ENCODE measurements around the gene PDRG1.

PDRG1 gene

DNA sequence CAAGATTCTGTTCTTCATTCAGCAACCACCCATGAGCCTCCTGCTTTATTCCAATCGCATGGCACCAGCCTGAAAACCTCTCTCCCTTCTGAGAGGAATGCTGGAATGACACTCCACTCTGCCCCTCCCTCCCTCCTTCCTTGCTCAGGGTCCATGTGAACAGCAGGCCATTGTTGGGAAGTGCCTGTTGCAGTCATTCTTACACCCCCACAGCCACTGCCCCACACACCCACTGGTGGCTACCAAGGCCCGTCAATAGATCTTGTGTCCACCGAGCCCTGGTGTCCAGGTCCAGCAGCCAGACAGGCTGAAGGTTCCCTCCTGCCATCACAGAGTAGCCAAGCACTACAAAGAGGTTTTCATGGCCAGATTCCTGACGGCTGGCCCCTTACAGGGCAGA lies 6.5 kb downstream of the PDRG1 start:
- no peak for TF ChIP-seq CTCF (IDR thresholded peaks at IDR 0.05; ENCODE audit: low read depth, low read length, missing control alignments)
- no peak overlapping the region for H3K4me3 ChIP-seq (replicated peaks; ENCODE audit: low read depth, low read length)
- no peak for DNase-seq (ENCODE audit: extremely low read depth, low read depth)

DNA sequence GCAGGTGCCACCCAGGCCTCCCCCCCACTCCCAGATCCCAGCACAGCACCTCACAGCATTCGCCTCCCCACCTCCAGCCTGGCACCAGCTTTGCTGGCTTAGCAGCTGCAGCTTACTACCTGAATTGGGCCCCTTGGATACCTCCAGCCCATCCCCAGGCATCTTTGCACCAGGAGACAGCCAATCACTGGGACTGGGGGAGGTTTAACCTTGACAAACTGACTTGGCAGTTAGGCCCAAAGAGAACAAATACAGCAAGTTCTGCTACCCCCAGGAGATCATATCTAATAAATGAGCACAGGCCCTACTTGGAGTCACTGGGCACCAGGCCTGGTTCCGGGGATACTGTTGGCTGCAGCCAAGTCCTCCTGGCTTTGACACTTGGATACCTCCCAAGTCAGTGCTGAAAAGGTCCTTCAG lies 8.8 kb downstream of the PDRG1 start:
- no peak for DNase-seq (ENCODE audit: extremely low read depth, low read depth)
- TF ChIP-seq CTCF (IDR thresholded peaks at IDR 0.05; ENCODE audit: low read depth, low read length, missing control alignments): no peak
- no peak overlapping the region for H3K4me3 ChIP-seq (replicated peaks; ENCODE audit: low read depth, low read length)

- H3K4me3 ChIP-seq (replicated peaks; ENCODE audit: low read depth, low read length): no peak overlapping the region
- no peak for DNase-seq (ENCODE audit: extremely low read depth, low read depth)
- no peak for TF ChIP-seq CTCF (IDR thresholded peaks at IDR 0.05; ENCODE audit: low read depth, low read length, missing control alignments)
Measured at GRCh38 chr20:31939661-31940060, 12.2 kb downstream of the PDRG1 start.

GRCh38 chr20:31937820-31938219 lies 14.0 kb downstream of the PDRG1 start:
- no peak for TF ChIP-seq CTCF (IDR thresholded peaks at IDR 0.05; ENCODE audit: low read depth, low read length, missing control alignments)
- no peak for DNase-seq (ENCODE audit: extremely low read depth, low read depth)
- H3K4me3 ChIP-seq (replicated peaks; ENCODE audit: low read depth, low read length): no peak overlapping the region

- no peak overlapping the region for H3K4me3 ChIP-seq (replicated peaks; ENCODE audit: low read depth, low read length)
- no peak for TF ChIP-seq CTCF (IDR thresholded peaks at IDR 0.05; ENCODE audit: low read depth, low read length, missing control alignments)
- DNase-seq (ENCODE audit: extremely low read depth, low read depth): no peak
Measured at GRCh38 chr20:31936420-31936819, 15.4 kb downstream of the PDRG1 start.

DNA sequence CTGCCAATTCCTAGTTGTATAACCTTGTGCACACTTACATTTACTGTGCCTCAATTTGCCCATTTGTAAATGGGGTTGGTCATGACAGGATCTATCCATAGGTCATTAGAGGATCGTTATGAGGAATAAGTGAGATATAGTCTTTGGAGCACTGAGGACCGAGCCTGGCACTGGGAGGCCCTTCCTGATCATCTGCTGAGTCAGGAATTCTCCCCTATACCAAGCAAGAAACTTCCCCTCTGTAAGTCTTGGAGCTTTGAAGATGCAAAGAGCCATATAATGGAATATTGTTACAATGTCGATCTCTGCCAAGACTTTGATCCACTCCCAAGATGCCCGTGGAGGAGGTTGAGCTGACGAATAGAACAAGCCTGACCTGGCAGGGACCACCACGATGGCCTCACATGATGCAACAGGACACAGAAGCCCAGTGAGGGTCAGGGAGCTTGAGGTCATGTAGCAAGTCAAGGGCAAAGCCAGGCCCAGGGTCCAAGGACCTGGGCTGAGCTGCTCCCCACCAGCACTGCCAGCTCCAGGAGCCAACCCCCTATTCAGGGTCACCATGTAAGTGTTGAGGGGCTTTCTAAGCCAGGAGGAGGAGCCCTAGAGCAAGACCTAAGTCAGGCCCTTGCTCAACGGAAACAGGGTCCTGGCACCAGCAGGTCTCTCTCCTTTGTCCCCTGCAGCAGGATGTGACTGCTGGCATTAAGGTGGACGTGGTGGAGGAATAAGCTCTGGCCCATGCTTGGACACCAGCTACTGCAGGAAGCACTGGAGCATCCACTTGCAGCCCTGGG lies 16.7 kb downstream of the PDRG1 start:
- no peak for DNase-seq (ENCODE audit: extremely low read depth, low read depth)
- no peak overlapping the region for H3K4me3 ChIP-seq (replicated peaks; ENCODE audit: low read depth, low read length)
- peak; percentile 12 for TF ChIP-seq CTCF (IDR thresholded peaks at IDR 0.05; ENCODE audit: low read depth, low read length, missing control alignments)

GRCh38 chr20:31934491-31934890 lies 17.4 kb downstream of the PDRG1 start:
- H3K4me3 ChIP-seq (replicated peaks; ENCODE audit: low read depth, low read length): no peak overlapping the region
- TF ChIP-seq CTCF (IDR thresholded peaks at IDR 0.05; ENCODE audit: low read depth, low read length, missing control alignments): no peak
- no peak for DNase-seq (ENCODE audit: extremely low read depth, low read depth)

Measured in HFF-Myc (cell line).